ENCODE data around the gene LHX2.
"Not testable (repeated sequence)": the region's sequence is repeated elsewhere in the genome, so short reads cannot be mapped to it uniquely, and the experiment has no call there.

Gene LHX2

GRCh38 chr9:124011460-124012301 is at the start of gene LHX2:
Gene LHX2, plus strand, starts transcription at chr9:124011768. Its CDS starts 581 bp downstream, at chr9:124012349.
- peak; percentile 49 to 54 for ATAC-seq (replicated peaks)
- Mint-ChIP-seq H3K27me3 (peaks cover 66 to 86% of the 10 kb centered on the region in 2 donors), H3K4me3 (peak within 1 kb of the TSS; percentile 77 to 88), H3K4me1 (peaks cover 51 to 82% of the 10 kb centered on the region in 2 donors), H3K36me3 (peaks cover 9 to 12% of the 10 kb centered on the region in 2 donors), H3K27ac (peak within 1 kb of the TSS; percentile 86), H3K9me3 (peaks cover 0 to 2% of the 10 kb centered on the region in 2 donors)
- DNase-seq, result no peak

DNA sequence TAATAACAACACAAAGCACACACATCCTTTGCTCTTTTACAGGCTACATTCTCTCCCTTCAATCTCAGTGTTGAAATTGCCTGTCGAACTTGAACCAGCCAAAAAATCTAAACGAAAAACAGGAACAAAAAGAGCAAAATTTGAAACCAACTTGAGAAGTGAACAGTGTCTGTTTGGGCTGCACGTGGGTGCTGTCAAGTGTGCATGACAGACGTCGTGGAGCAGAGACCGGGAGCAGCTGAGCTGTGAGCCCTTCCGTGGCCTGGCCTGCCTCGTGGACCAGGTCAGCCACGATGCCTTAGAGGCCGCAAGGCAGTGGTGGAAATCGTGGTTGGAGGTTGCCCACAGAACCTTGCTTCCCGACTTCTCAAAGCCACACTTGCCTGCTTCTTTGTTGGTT is 46.8 kb upstream of the LHX2 start:
- Mint-ChIP-seq H3K9me3 (no peaks in the 10 kb centered on the region), H3K27ac (no peak overlapping the region), H3K36me3 (peaks cover 0 to 2% of the 10 kb centered on the region in 2 donors), H3K4me3 (no peak overlapping the region), H3K27me3 (peaks cover 31 to 38% of the 10 kb centered on the region in 2 donors), H3K4me1 (peaks cover 18 to 23% of the 10 kb centered on the region in 2 donors)
- peak; percentile 59 to 72 for ATAC-seq (replicated peaks)
- DNase-seq, result no peak

GRCh38 chr9:123965801-123966686 is 45.5 kb upstream of the LHX2 start:
- Mint-ChIP-seq H3K27ac (no peak overlapping the region), H3K27me3 (peaks cover 22 to 31% of the 10 kb centered on the region in 2 donors), H3K36me3 (peaks cover 0 to 2% of the 10 kb centered on the region in 2 donors), H3K9me3 (no peaks in the 10 kb centered on the region), H3K4me1 (peaks cover 17 to 19% of the 10 kb centered on the region in 2 donors), H3K4me3 (no peak overlapping the region)
- ATAC-seq (replicated peaks), result no peak
- no peak for DNase-seq

DNA sequence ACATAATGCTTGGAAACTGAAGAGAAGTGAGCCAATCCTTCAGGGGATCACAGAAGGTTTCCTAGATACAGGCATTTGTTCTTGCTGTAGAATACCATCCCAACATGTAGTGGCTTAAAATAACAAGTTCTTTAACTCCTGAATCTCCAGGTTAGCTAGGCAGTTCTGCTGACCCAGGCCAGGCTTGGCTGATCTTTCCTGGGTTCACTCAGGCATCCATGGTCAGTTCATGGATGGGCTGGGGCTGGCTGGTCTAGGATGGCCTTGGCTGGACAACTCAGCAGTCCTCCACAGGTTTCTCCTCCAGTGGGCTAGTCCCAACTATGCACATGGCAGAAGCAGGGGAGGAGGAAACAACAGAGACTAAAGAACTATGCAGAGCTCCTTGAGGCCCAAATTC is 44.2 kb upstream of the LHX2 start:
- H3K4me3 Mint-ChIP-seq, result no peak overlapping the region
- ATAC-seq (replicated peaks) (no peak), DNase-seq (no peak)
- H3K36me3 Mint-ChIP-seq, result peaks cover 0 to 2% of the 10 kb centered on the region in 2 donors
- peaks cover 17 to 19% of the 10 kb centered on the region in 2 donors for H3K4me1 Mint-ChIP-seq
- no peaks in the 10 kb centered on the region for H3K9me3 Mint-ChIP-seq
- peaks cover 16 to 26% of the 10 kb centered on the region in 2 donors for H3K27me3 Mint-ChIP-seq
- H3K27ac Mint-ChIP-seq, result no peak overlapping the region

GRCh38 chr9:123972618-123973017 is 39.0 kb upstream of the LHX2 start:
- no peak overlapping the region for H3K27ac Mint-ChIP-seq
- no peaks in the 10 kb centered on the region for H3K4me1 Mint-ChIP-seq
- H3K4me3 Mint-ChIP-seq, result no peak overlapping the region
- peaks cover 0 to 2% of the 10 kb centered on the region in 2 donors for H3K36me3 Mint-ChIP-seq
- ATAC-seq (replicated peaks) (no peak), DNase-seq (no peak)
- H3K27me3 Mint-ChIP-seq, result peaks cover 14 to 21% of the 10 kb centered on the region in 2 donors
- no peaks in the 10 kb centered on the region for H3K9me3 Mint-ChIP-seq

GRCh38 chr9:123973590-123974223 is 37.9 kb upstream of the LHX2 start:
- Mint-ChIP-seq H3K4me3 (no peak overlapping the region), H3K4me1 (no peaks in the 10 kb centered on the region), H3K27ac (no peak overlapping the region), H3K9me3 (no peaks in the 10 kb centered on the region), H3K27me3 (peaks cover 14 to 21% of the 10 kb centered on the region in 2 donors), H3K36me3 (peaks cover 0 to 2% of the 10 kb centered on the region in 2 donors)
- no peak for ATAC-seq (replicated peaks)
- DNase-seq, result no peak

- ATAC-seq (replicated peaks) (no peak), DNase-seq (no peak)
- Mint-ChIP-seq H3K27me3 (peaks cover 10 to 22% of the 10 kb centered on the region in 2 donors), H3K27ac (no peak overlapping the region), H3K36me3 (no peaks in the 10 kb centered on the region), H3K4me1 (no peaks in the 10 kb centered on the region), H3K9me3 (peaks cover 7% of the 10 kb centered on the region in 2 donors), H3K4me3 (no peak overlapping the region)
These were observed 37.1 kb upstream of the LHX2 start for GRCh38 chr9:123974471-123974870.

DNA sequence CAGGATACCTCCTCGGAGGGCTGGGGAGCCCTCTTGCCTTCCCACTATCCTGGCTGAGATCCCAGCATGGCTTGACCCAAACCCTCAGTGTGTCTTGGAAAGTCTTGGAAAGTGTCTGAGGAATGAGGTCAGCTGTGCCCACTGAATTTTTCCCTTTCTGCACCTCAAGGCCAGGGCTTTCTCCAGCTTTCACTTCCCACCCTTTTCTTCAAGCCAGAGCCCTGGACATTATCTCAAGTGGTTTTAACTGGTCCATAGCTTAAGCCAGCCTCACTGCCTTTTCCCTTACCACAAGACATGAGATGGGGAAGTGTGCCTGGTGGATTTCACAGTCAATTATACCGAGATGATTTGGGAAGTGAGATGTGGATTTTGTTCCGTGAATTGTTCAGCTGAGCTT is 35.7 kb upstream of the LHX2 start:
- H3K27me3 Mint-ChIP-seq, result peaks cover 13 to 25% of the 10 kb centered on the region in 2 donors
- H3K9me3 Mint-ChIP-seq, result peaks cover 8 to 11% of the 10 kb centered on the region in 2 donors
- no peak for DNase-seq
- no peaks in the 10 kb centered on the region for H3K4me1 Mint-ChIP-seq
- no peaks in the 10 kb centered on the region for H3K36me3 Mint-ChIP-seq
- no peak for ATAC-seq (replicated peaks)
- no peak overlapping the region for H3K27ac Mint-ChIP-seq
- no peak overlapping the region for H3K4me3 Mint-ChIP-seq

GRCh38 chr9:123976579-123976978 is 35.0 kb upstream of the LHX2 start:
- H3K27me3 Mint-ChIP-seq, result peaks cover 19 to 32% of the 10 kb centered on the region in 2 donors
- ATAC-seq (replicated peaks); H3K27ac Mint-ChIP-seq; DNase-seq; H3K4me3 Mint-ChIP-seq; H3K36me3 Mint-ChIP-seq; H3K4me1 Mint-ChIP-seq: not testable (repeated sequence)
- H3K9me3 Mint-ChIP-seq, result peaks cover 8 to 11% of the 10 kb centered on the region in 2 donors

- Mint-ChIP-seq H3K4me1 (no peaks in the 10 kb centered on the region), H3K27me3 (peaks cover 24 to 52% of the 10 kb centered on the region in 2 donors), H3K4me3 (no peak overlapping the region), H3K9me3 (peaks cover 8 to 11% of the 10 kb centered on the region in 2 donors), H3K36me3 (no peaks in the 10 kb centered on the region), H3K27ac (no peak overlapping the region)
- ATAC-seq (replicated peaks), result no peak
- DNase-seq, result no peak
These were observed 32.6 kb upstream of the LHX2 start for GRCh38 chr9:123978981-123979380.

DNA sequence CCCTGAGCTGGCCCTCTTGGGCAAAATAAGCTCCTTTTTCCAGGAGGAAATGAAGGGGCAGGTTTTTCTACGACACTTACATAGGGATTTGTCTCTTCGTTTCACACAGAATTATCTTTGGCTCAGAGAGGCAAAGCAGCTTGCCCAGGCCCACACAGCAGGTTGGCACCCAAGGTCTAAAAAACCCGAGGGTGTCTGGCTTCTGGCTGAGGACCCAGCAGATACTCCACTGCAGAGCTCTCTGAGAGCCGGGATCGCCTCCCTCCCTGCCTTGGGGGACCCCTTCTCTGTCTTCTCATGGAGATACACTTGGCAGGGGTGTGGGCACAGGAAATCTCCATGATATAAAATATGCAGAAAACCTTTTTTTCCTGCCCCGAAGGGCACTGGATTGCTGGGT is 29.0 kb upstream of the LHX2 start:
- DNase-seq (no peak), ATAC-seq (replicated peaks) (no peak)
- H3K27me3 Mint-ChIP-seq, result peaks cover 36 to 73% of the 10 kb centered on the region in 2 donors
- H3K9me3 Mint-ChIP-seq, result peaks cover 8 to 11% of the 10 kb centered on the region in 2 donors
- no peak overlapping the region for H3K27ac Mint-ChIP-seq
- H3K4me3 Mint-ChIP-seq, result no peak overlapping the region
- peaks cover 0 to 2% of the 10 kb centered on the region in 2 donors for H3K4me1 Mint-ChIP-seq
- H3K36me3 Mint-ChIP-seq, result no peaks in the 10 kb centered on the region

DNA sequence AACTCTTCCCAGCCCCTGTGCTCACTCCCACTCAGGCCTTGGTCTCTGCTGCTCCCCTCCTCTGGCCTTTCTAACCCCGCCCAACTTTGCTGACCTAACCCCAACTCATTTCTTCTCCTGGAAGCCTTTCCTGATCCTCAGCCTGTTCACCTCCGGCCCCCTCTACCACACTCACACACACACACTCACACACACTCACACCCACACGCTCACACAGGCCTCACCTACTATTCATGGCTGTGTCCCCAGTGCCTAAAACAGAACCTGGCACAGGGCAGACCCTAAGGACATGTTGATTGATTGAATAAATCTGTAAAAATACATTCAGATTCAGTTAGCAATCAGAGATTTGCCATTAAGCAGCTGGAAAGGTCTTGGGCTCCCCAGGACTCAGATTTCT is 28.5 kb upstream of the LHX2 start:
- H3K9me3 Mint-ChIP-seq, result peaks cover 8 to 11% of the 10 kb centered on the region in 2 donors
- ATAC-seq (replicated peaks), result no peak
- peaks cover 0 to 2% of the 10 kb centered on the region in 2 donors for H3K4me1 Mint-ChIP-seq
- H3K27ac Mint-ChIP-seq, result no peak overlapping the region
- peaks cover 37 to 78% of the 10 kb centered on the region in 2 donors for H3K27me3 Mint-ChIP-seq
- no peaks in the 10 kb centered on the region for H3K36me3 Mint-ChIP-seq
- H3K4me3 Mint-ChIP-seq, result no peak overlapping the region
- no peak for DNase-seq

GRCh38 chr9:123984802-123985201 is 26.8 kb upstream of the LHX2 start:
- Mint-ChIP-seq H3K4me3 (no peak overlapping the region), H3K4me1 (peaks cover 0 to 2% of the 10 kb centered on the region in 2 donors), H3K27me3 (peaks cover 44 to 90% of the 10 kb centered on the region in 2 donors), H3K27ac (no peak overlapping the region), H3K36me3 (no peaks in the 10 kb centered on the region), H3K9me3 (peaks cover 0 to under 1% of the 10 kb centered on the region in 2 donors)
- DNase-seq, result no peak
- no peak for ATAC-seq (replicated peaks)

- Mint-ChIP-seq H3K4me3 (no peak overlapping the region), H3K4me1 (peaks cover 0 to 2% of the 10 kb centered on the region in 2 donors), H3K27ac (no peak overlapping the region), H3K9me3 (no peaks in the 10 kb centered on the region), H3K36me3 (no peaks in the 10 kb centered on the region), H3K27me3 (peaks cover 45 to 89% of the 10 kb centered on the region in 2 donors)
- ATAC-seq (replicated peaks) (no peak), DNase-seq (no peak)
These were observed 25.7 kb upstream of the LHX2 start for GRCh38 chr9:123985869-123986268.
